ENCODE data around the gene CCDC18. TPM values are rescaled to one million over a fixed set of nuclear protein-coding genes. Genes with fewer than 3 reads are reported as not detected.
"Not testable (repeated sequence)": the region's sequence is repeated elsewhere in the genome, so short reads cannot be mapped to it uniquely, and the experiment has no call there.

CCDC18 gene
- total RNA-seq, 4 donors from 2014 or later, result 1.4 to 4.6 (median 1.8) TPM

- intact Hi-C loops (cut with DNase I), result no loop called here
- WGBS, result 98% methylated on average over 2 of the region's 2 CpGs
- Histone ChIP-seq H3K4me3 (no peak overlapping the region), H3K27ac (replicated peaks in 1 of 4) (no peak overlapping the region), H3K9me3 (no peaks in the 10 kb centered on the region), H3K27me3 (no peaks in the 10 kb centered on the region), H3K4me1 (no peaks in the 10 kb centered on the region), H3K36me3 (peaks cover 0 to 5% (median 0%) of the 10 kb centered on the region in 4 donors)
- TF ChIP-seq POLR2AphosphoS5 (IDR thresholded peaks at IDR 0.05), result no peak
- no peak for TF ChIP-seq CTCF (IDR thresholded peaks at IDR 0.05)
- no peak for TF ChIP-seq EP300 (IDR thresholded peaks at IDR 0.05)
- no peak for TF ChIP-seq POLR2A (IDR thresholded peaks at IDR 0.05; ENCODE audit: low read depth)
- no peak for DNase-seq (ENCODE audit: extremely low spot score)
Measured at GRCh38 chr1:93215322-93215721, 34.8 kb downstream of the CCDC18 start.

GRCh38 chr1:93219443-93219842 lies 38.9 kb downstream of the CCDC18 start:
- Histone ChIP-seq H3K4me1 (no peaks in the 10 kb centered on the region), H3K36me3 (peaks cover 0 to 5% (median 0%) of the 10 kb centered on the region in 4 donors), H3K9me3 (no peaks in the 10 kb centered on the region), H3K27me3 (no peaks in the 10 kb centered on the region), H3K4me3 (no peak overlapping the region), H3K27ac (replicated peaks in 1 of 4) (no peak overlapping the region)
- TF ChIP-seq POLR2AphosphoS5 (IDR thresholded peaks at IDR 0.05) (no peak), EP300 (IDR thresholded peaks at IDR 0.05) (no peak), POLR2A (IDR thresholded peaks at IDR 0.05; ENCODE audit: low read depth) (no peak), CTCF (IDR thresholded peaks at IDR 0.05) (no peak)
- 90% methylated on average over 6 of the region's 6 CpGs for WGBS
- intact Hi-C loops (cut with DNase I), result no loop called here
- DNase-seq (ENCODE audit: extremely low spot score), result no peak

GRCh38 chr1:93220716-93221115 lies 40.2 kb downstream of the CCDC18 start:
- not testable (repeated sequence) for DNase-seq (ENCODE audit: extremely low spot score); H3K9me3 ChIP-seq; H3K4me1 ChIP-seq

GRCh38 chr1:93221913-93222312 lies 41.4 kb downstream of the CCDC18 start:
- intact Hi-C loops (cut with DNase I), result no loop called here
- no peak for DNase-seq (ENCODE audit: extremely low spot score)
- H3K27ac ChIP-seq (replicated peaks in 1 of 4), result no peak overlapping the region
- H3K4me3 ChIP-seq, result no peak overlapping the region
- TF ChIP-seq POLR2A (IDR thresholded peaks at IDR 0.05; ENCODE audit: low read depth) (no peak), POLR2AphosphoS5 (IDR thresholded peaks at IDR 0.05) (no peak), CTCF (IDR thresholded peaks at IDR 0.05) (no peak), EP300 (IDR thresholded peaks at IDR 0.05) (no peak)
- 96% methylated on average over 3 of the region's 3 CpGs for WGBS
- H3K9me3 ChIP-seq, result no peaks in the 10 kb centered on the region
- no peaks in the 10 kb centered on the region for H3K4me1 ChIP-seq
- H3K36me3 ChIP-seq, result peaks cover 0 to 5% (median 0%) of the 10 kb centered on the region in 4 donors
- H3K27me3 ChIP-seq, result no peaks in the 10 kb centered on the region

More at GRCh38 chr1:93220716-93221115, 40.2 kb downstream of the CCDC18 start:
- H3K27me3 ChIP-seq; intact Hi-C loops (cut with DNase I); H3K36me3 ChIP-seq; H3K27ac ChIP-seq (replicated peaks in 1 of 4); H3K4me3 ChIP-seq: not testable (repeated sequence)
- WGBS, result 99% methylated on average over 5 of the region's 5 CpGs

GRCh38 chr1:93223023-93223675 lies 42.6 kb downstream of the CCDC18 start:
- Histone ChIP-seq H3K36me3 (no peaks in the 10 kb centered on the region), H3K4me1 (no peaks in the 10 kb centered on the region), H3K27me3 (no peaks in the 10 kb centered on the region), H3K27ac (replicated peaks in 1 of 4) (no peak overlapping the region), H3K4me3 (no peak overlapping the region), H3K9me3 (no peaks in the 10 kb centered on the region)
- TF ChIP-seq EP300 (IDR thresholded peaks at IDR 0.05) (no peak), POLR2AphosphoS5 (IDR thresholded peaks at IDR 0.05) (no peak), POLR2A (IDR thresholded peaks at IDR 0.05; ENCODE audit: low read depth) (no peak), CTCF (IDR thresholded peaks at IDR 0.05) (no peak)
- intact Hi-C loops (cut with DNase I), result no loop called here
- no peak for DNase-seq (ENCODE audit: extremely low spot score)
- 93% methylated on average over 2 of the region's 2 CpGs for WGBS

Data from esophagus muscularis mucosa (tissue), 4 donors.